Hepatocyte (in vitro differentiated cells): ENCODE results near the gene DCAF7. TPM values are rescaled to one million over a fixed set of nuclear protein-coding genes. Genes with fewer than 3 reads are reported as not detected.

Experiments
- DNase-seq: peaks from one replicate; pipeline ENCODE4 v3.0.0-alpha.2; 2016; ENCODE audit warnings: low spot score
- H2AFZ ChIP-seq: fragments of 200-600 bp; sonication (generic); 2 replicates; pipeline ENCODE4 v1.6.0; 2016; ENCODE audit warnings: antibody characterized with exemption, mild to moderate bottlenecking
- H3K27ac ChIP-seq: fragments of 200-600 bp; sonication (generic); 2 replicates; pipeline ENCODE4 v1.5.1; 2016; ENCODE audit warnings: mild to moderate bottlenecking
- H3K27me3 ChIP-seq: fragments of 200-600 bp; sonication (generic); 2 replicates; pipeline ENCODE4 v1.6.1; 2016
- H3K36me3 ChIP-seq: fragments of 200-600 bp; sonication (generic); replicated peaks from 2 replicates; pipeline ENCODE4 v1.5.1; 2016; ENCODE audit warnings: low read depth; ENCODE audit not compliant: insufficient read depth
- H3K4me1 ChIP-seq: fragments of 200-600 bp; sonication (generic); 2 replicates; pipeline ENCODE4 v1.5.1; 2016; ENCODE audit warnings: mild to moderate bottlenecking, moderate library complexity; ENCODE audit not compliant: insufficient read depth
- H3K4me2 ChIP-seq: fragments of 200-600 bp; sonication (generic); 2 replicates; pipeline ENCODE4 v1.6.0; 2016
- H3K4me3 ChIP-seq: fragments of 200-600 bp; sonication (generic); 2 replicates; pipeline ENCODE4 v1.5.1; 2016; ENCODE audit warnings: mild to moderate bottlenecking
- H3K79me2 ChIP-seq: fragments of 200-600 bp; sonication (generic); 2 replicates; pipeline ENCODE4 v1.6.0; 2017; ENCODE audit warnings: mild to moderate bottlenecking
- H3K9me2 ChIP-seq: fragments of 200-600 bp; sonication (generic); replicated peaks from 2 replicates; pipeline ENCODE4 v1.6.0; 2017; ENCODE audit warnings: mild to moderate bottlenecking; ENCODE audit not compliant: insufficient read depth
- H3K9me3 ChIP-seq: fragments of 200-600 bp; sonication (generic); 2 replicates; pipeline ENCODE4 v1.5.1; 2016; ENCODE audit warnings: low read depth, mild to moderate bottlenecking
- H4K20me1 ChIP-seq: fragments of 200-600 bp; sonication (generic); 2 replicates; pipeline ENCODE4 v1.6.0; 2016; ENCODE audit warnings: mild to moderate bottlenecking; ENCODE audit not compliant: insufficient read depth, poor library complexity, severe bottlenecking
- CTCF ChIP-seq: fragments of 200-600 bp; sonication (generic); IDR thresholded peaks from 2 replicates; pipeline ENCODE4 v1.5.1; 2016; ENCODE audit warnings: antibody characterized with exemption, mild to moderate bottlenecking; ENCODE audit not compliant: poor library complexity
- EZH2 ChIP-seq: fragments of 200-600 bp; sonication (generic); IDR thresholded peaks from 2 replicates; pipeline ENCODE4 v1.6.1; 2016; ENCODE audit warnings: antibody characterized with exemption, mild to moderate bottlenecking, borderline replicate concordance
- EZH2phosphoT487 ChIP-seq: fragments of 200-600 bp; sonication (generic); IDR thresholded peaks from one replicate; pipeline ENCODE4 v1.6.1; 2018; ENCODE audit warnings: antibody characterized with exemption, mild to moderate bottlenecking, low read depth, moderate library complexity; ENCODE audit not compliant: unreplicated experiment, severe bottlenecking
- WGBS: methylation state at CpG from one replicate; pipeline ENCODE4 v1.1.6; 2016; ENCODE audit warnings: low lambda C conversion rate; ENCODE audit errors: missing lambda C conversion rate; 5-methylcytosine and 5-hydroxymethylcytosine counted together
- polyA plus RNA-seq: library from polyadenylated mRNA; unstranded; fragments of >200 nt; fragmentation: Nextera tagmentation; extraction: Ambion mirVana; gene quantifications from 2 replicates; pipeline ENCODE4 v1.2.1, GENCODE V29; 2016
- small RNA-seq: library from RNA; depleted of rRNA; stranded (forward); fragments of <200 nt; gene quantifications from one replicate; pipeline ENCODE3, GENCODE V24; 2014
- total RNA-seq: library from RNA; depleted of rRNA; stranded (reverse); fragments of >200 nt; gene quantifications from 2 replicates; pipeline ENCODE4 v1.2.3, GENCODE V29; 2014

The DCAF7 gene
- total and polyA plus RNA-seq, 2 experiments from 2014 or later: 53.0 to 56.5 TPM

GRCh38 chr17:63641692-63642448, 91.6 kb downstream of the DCAF7 start:
- Histone ChIP-seq H3K9me2 (no peaks in the 10 kb centered on the region), H4K20me1 (no peaks in the 10 kb centered on the region), H2AFZ (no peak overlapping the region), H3K27me3 (no peaks in the 10 kb centered on the region), H3K79me2 (no peaks in the 10 kb centered on the region), H3K27ac (no peak overlapping the region), H3K4me3 (no peak overlapping the region), H3K36me3 (no peaks in the 10 kb centered on the region), H3K4me2 (no peak overlapping the region), H3K4me1 (no peaks in the 10 kb centered on the region), H3K9me3 (no peaks in the 10 kb centered on the region)
- DNase-seq: no peak
- 92% methylated on average over 4 of the region's 4 CpGs for whole genome bisulfite sequencing
- TF ChIP-seq EZH2phosphoT487: no peak
- no peak for TF ChIP-seq CTCF
- no peak for TF ChIP-seq EZH2

Small RNA genes lying within 50 kb of the gene (small RNA-seq; reads per million reads assigned to genes)
- gene RNU6-288P: not detected

Other genes with a start within 250 kb of the DCAF7 start
- gene CYB561, start 104.2 kb upstream of the DCAF7 start, total RNA-seq: 12.9 and 15.1 TPM in 2 replicates
- gene CYB561, start 104.2 kb upstream of the DCAF7 start, polyA plus RNA-seq: 20.2 and 20.6 TPM in 2 replicates
- 4.2 and 8.0 TPM in 2 replicates for gene ACE, start 73.4 kb upstream of the DCAF7 start, total RNA-seq
- gene ACE, start 73.4 kb upstream of the DCAF7 start, polyA plus RNA-seq: 7.2 and 9.5 TPM in 2 replicates
- 0.28 and 0.33 TPM in 2 replicates for gene KCNH6, start 27.1 kb upstream of the DCAF7 start, total RNA-seq
- 0.36 TPM in 1 of 2 replicates, not detected in the other for gene KCNH6, start 27.1 kb upstream of the DCAF7 start, polyA plus RNA-seq
- gene TACO1, start 50.4 kb downstream of the DCAF7 start, total RNA-seq: 17.0 and 20.2 TPM in 2 replicates
- gene TACO1, start 50.4 kb downstream of the DCAF7 start, polyA plus RNA-seq: 23.8 and 32.2 TPM in 2 replicates
- 13.4 and 15.6 TPM in 2 replicates for gene MAP3K3, start 71.9 kb downstream of the DCAF7 start, total RNA-seq
- gene MAP3K3, start 71.9 kb downstream of the DCAF7 start, polyA plus RNA-seq: 15.3 and 15.5 TPM in 2 replicates
- 14.5 and 20.7 TPM in 2 replicates for gene LIMD2, start 149.6 kb downstream of the DCAF7 start, total RNA-seq
- gene LIMD2, start 149.6 kb downstream of the DCAF7 start, polyA plus RNA-seq: 31.1 and 35.3 TPM in 2 replicates
- gene STRADA, start 191.3 kb downstream of the DCAF7 start, total RNA-seq: 15.3 and 19.9 TPM in 2 replicates
- gene STRADA, start 191.3 kb downstream of the DCAF7 start, polyA plus RNA-seq: 24.4 and 27.6 TPM in 2 replicates
- 79.6 and 82.7 TPM in 2 replicates for gene CCDC47, start 223.1 kb downstream of the DCAF7 start, total RNA-seq
- gene CCDC47, start 223.1 kb downstream of the DCAF7 start, polyA plus RNA-seq: 60.1 and 77.8 TPM in 2 replicates
- gene DDX42, start 223.7 kb downstream of the DCAF7 start, total RNA-seq: 67.6 and 79.9 TPM in 2 replicates
- gene DDX42, start 223.7 kb downstream of the DCAF7 start, polyA plus RNA-seq: 31.1 and 36.4 TPM in 2 replicates